GM10847 (cell line): ENCODE results near the gene SLC49A4.

Source experiments
- POLR2A ChIP-seq: IDR thresholded peaks from 2 replicates; pipeline ENCODE4 v1.6.1; 2011; ENCODE audit not compliant: insufficient read length; ENCODE audit errors: extremely low read depth

SLC49A4 gene

GRCh38 chr3:122868322-122868721 is 73.5 kb downstream of the SLC49A4 start:
- TF ChIP-seq POLR2A = no peak

DNA sequence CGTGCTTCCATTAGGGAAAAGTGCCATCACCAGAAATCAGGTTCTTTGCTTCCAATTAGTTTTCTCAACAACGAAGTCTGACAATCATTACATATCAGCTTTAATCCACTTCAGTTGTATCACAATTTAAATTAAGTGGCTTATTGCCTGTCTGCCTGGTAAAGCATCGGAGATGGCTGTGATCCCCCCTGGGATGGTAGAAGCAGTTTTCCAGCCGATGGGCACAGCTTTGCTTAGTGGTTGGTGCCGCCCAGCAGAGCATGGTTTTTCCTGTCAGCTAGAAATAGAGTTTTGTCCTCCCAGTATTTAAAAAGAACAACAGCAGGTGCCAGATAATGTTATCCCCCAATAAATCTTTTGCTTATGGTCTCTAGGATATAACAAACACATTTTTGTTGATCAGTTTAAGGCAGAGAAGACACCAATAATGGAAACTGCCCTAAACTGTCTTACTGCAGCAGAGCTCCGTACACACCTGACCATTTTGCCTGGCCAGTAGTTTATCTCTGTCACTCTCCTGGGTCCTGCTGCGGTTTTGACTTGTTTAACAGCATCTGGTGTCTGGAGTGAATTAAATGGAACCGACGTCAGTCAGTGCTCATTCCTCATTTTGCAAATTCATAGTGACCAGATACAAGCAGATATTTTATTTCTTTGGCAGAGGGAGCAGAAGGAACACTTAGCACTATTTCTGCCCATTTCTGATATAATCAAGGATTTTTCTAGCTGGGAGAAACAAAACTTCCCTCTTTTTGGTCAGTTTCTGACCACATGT is 79.1 kb downstream of the SLC49A4 start:
- TF ChIP-seq POLR2A = no peak

- TF ChIP-seq POLR2A = no peak
Measured at GRCh38 chr3:122875547-122876127, 80.8 kb downstream of the SLC49A4 start.

DNA sequence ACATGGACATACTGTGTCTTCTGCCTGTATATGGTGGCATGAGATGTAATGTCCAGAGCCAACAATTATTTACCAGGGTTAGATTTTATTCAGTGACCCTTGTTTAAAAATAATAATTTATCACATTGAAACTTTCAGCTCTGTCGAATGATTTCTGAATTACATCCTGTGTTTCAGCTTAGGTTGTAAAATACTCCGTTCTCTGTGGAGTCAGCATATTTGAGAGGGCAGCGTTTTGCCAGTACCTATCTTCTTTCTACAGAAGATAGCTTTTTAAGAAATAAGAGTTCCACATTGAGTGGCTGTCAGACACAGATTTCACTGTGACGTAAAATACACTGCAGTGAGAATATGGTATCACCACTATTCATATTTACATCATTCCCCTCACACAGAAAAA is 85.3 kb downstream of the SLC49A4 start:
- no peak for TF ChIP-seq POLR2A

GRCh38 chr3:122880624-122881023 is 85.8 kb downstream of the SLC49A4 start:
- TF ChIP-seq POLR2A = no peak

DNA sequence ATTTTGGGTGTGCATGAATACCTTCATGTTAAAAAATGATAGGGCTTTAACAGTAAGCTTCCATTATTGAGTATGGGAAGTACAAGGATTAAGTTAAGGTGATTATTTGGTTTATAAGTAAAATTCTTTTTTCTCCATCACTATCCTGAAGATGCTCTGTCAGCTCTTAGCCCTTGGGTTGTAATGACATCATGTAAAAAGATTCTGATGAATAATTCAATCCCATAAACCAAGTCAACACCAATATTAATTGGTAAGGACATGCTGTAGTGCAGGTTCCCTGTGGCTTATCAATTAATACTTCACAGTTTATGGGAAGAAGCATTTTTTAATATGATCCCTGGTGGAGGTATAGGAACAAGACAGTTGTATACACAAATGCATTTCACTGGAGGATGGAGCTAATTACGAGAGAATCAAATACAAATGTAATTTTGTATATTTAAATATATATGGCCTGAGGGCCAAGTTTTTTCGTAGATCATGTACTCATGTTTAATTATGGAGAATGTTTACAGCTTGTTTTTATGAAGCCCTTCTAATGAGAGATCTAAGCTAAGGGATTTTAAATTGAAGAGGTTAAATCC is 87.6 kb downstream of the SLC49A4 start:
- no peak for TF ChIP-seq POLR2A

DNA sequence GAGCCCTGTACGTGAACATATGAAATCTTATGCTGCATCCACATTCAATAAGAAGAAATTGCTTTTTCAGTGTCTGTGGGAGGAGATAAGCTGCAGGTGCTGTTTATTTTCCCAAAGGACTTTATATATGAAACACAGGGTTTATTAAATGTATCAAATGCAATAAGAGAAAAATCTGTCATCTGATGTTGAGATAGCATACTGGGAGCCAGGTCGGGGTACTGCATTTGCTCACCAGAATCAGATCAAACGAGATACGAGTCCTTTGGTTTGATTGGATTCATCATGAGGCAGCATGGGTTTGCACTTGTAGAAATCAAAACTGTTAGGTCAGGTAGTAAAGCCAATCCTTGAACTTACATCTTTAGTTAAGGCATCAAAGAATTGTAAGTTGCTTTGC is 91.4 kb downstream of the SLC49A4 start:
- TF ChIP-seq POLR2A = no peak

- no peak for TF ChIP-seq POLR2A
Measured at GRCh38 chr3:122886946-122887345, 92.1 kb downstream of the SLC49A4 start.

DNA sequence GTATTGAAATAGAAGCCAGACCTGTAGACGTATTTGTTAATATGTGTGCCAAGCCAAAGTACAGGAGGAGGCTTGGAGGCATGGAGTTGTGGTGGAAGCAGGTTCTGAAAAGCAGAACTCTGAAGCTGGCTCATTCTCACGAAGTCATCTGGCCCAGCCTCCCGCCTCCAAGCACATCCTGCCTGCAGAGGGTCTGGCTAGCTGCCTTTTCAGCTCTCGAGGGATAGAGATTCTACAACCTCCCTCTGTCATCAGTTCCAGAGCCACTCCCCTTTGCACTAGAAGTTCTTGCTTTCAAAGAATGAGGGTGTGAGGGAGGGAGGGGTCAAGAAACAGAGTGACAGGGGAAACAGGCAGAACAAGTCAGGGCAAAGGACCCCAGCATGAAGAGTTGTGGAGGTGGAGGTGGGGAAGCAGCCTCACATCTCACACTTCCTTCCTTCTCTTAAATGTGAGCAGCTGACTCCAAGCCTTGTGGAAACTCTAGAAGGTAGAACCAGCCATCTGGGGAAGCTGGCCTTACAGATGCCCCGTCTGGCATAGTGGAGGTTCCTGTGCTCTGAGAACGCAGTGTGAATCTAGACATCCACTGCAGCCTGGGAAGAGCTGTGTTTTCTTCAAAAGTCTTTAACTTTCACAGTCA is 95.3 kb downstream of the SLC49A4 start:
- no peak for TF ChIP-seq POLR2A

DNA sequence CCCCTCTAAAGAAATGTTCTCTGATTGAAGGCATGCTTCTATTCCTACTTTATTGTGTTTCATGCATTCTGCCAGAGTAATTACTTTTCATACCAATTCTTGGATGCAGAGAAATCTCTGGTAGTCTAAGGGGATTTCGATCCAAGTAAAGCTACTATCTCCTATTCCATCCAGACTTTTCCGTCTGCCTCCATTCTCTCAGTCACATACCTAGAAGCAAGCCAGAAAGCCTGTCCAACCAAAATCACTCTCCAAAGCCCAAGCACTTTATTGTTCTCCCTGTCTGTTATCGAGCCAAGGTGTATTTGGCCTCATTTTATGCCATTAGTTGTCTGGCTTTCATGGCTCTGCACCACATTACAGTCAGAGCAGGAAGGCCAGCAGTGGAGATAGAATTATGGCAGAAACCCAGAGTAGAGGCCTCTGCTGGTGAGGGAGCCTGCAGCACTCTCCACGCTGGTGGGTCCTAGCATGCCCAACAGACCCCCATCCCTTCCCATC is 95.9 kb downstream of the SLC49A4 start:
- no peak for TF ChIP-seq POLR2A

GRCh38 chr3:122892118-122892960 is 97.5 kb downstream of the SLC49A4 start:
- TF ChIP-seq POLR2A = no peak

DNA sequence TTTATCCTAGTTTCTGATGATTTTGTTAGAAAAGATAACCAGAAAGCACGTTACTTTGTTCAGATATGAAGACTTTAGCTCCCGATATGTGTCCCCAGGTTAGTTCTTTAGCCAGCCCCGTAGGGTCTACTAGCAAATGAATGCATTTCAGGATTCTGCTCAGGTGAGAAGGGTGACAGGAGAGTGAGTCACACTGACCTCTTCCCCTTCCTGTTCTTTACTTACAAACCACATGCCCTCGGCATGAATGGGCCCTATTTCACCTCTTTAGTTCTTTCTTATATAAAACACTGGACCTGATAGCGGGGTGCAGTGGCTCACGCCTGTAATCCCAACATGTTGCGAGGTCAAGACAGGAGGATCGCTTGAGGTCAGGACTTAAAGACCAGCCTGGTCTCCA is 98.4 kb downstream of the SLC49A4 start:
- no peak for TF ChIP-seq POLR2A

- TF ChIP-seq POLR2A = no peak
Measured at GRCh38 chr3:122893754-122894668, 99.1 kb downstream of the SLC49A4 start.

DNA sequence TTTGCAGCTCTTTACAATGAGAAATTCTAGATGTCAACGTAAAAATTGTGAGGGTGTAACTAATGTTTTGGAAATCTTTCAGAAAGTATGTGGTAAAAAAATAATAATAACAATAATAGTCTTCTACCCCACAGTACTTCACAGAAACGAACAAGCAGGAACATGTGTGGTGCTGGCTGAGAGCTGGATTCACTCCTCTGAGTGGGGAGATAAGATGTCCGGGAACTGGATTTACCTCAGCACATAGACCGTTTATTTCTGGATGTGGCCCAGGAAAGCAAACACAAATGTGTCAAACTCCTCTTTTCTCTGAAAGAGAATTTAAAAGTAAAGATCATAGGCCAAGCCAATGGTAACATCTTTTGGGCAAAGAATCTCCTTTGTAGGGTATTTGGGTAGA is 103.4 kb downstream of the SLC49A4 start:
- TF ChIP-seq POLR2A = no peak
